SK-N-SH treated with all-trans-retinoic acid at 6 μM for 48 hours (cell line): ENCODE results near the gene NPLOC4.

Experiments used
- ATAC-seq: fragments of 200-7000 bp; cut with Tn5 transposase; 3 replicates; pipeline ENCODE4 v1.9.1; 2020; ENCODE audit warnings: mild to moderate bottlenecking, moderate library complexity
- ARNTL ChIP-seq: fragments of 450-650 bp; formaldehyde crosslinking; IDR thresholded peaks from 2 replicates; pipeline ENCODE4 v1.5.0; 2020; ENCODE audit warnings: low read depth, mild to moderate bottlenecking, moderate library complexity, borderline replicate concordance
- BACH2 ChIP-seq: fragments of 250-450 bp; sonication (Bioruptor Pico); IDR thresholded peaks from 2 replicates; pipeline ENCODE4 v1.9.0; 2021; ENCODE audit warnings: mild to moderate bottlenecking, borderline replicate concordance
- CSDC2 ChIP-seq: fragments of 250-450 bp; sonication (Bioruptor Pico); IDR thresholded peaks from 2 replicates; pipeline ENCODE4 v1.5.0; 2020; ENCODE audit warnings: mild to moderate bottlenecking, moderate library complexity
- ESRRG ChIP-seq: fragments of 250-450 bp; sonication (Bioruptor Pico); IDR thresholded peaks from 2 replicates; pipeline ENCODE4 v1.6.1; 2021; ENCODE audit warnings: mild to moderate bottlenecking
- OSR1 ChIP-seq: fragments of 250-450 bp; sonication (Bioruptor Pico); IDR thresholded peaks from 2 replicates; pipeline ENCODE4 v1.8.0; 2022; ENCODE audit warnings: moderate library complexity, mild to moderate bottlenecking, inconsistent platforms
- RARB ChIP-seq: fragments of 250-450 bp; sonication (Bioruptor Pico); IDR thresholded peaks from 2 replicates; pipeline ENCODE4 v1.8.0; 2021; ENCODE audit warnings: mild to moderate bottlenecking, moderate library complexity
- SNAI2 ChIP-seq: fragments of 250-450 bp; sonication (Bioruptor Pico); IDR thresholded peaks from 2 replicates; pipeline ENCODE4 v1.5.0; 2020; ENCODE audit warnings: mild to moderate bottlenecking, moderate library complexity
- TCF4 ChIP-seq: fragments of 250-450 bp; sonication (Bioruptor Pico); IDR thresholded peaks from 2 replicates; pipeline ENCODE4 v1.8.0; 2021; ENCODE audit warnings: mild to moderate bottlenecking, moderate library complexity, borderline replicate concordance
- TOX ChIP-seq: fragments of 250-450 bp; sonication (Bioruptor Pico); IDR thresholded peaks from 2 replicates; pipeline ENCODE4 v1.8.0; 2021; ENCODE audit warnings: mild to moderate bottlenecking, moderate library complexity, borderline replicate concordance
- TSHZ2 ChIP-seq: fragments of 250-450 bp; sonication (Bioruptor Pico); IDR thresholded peaks from 2 replicates; pipeline ENCODE4 v1.5.0; 2020; ENCODE audit warnings: mild to moderate bottlenecking, moderate library complexity
- ZC3H10 ChIP-seq: fragments of 250-450 bp; sonication (Bioruptor Pico); IDR thresholded peaks from 2 replicates; pipeline ENCODE4 v1.5.1; 2021; ENCODE audit warnings: mild to moderate bottlenecking, moderate library complexity
- ZFP3 ChIP-seq: fragments of 250-450 bp; sonication (Bioruptor Pico); IDR thresholded peaks from 2 replicates; pipeline ENCODE4 v1.5.0; 2020; ENCODE audit warnings: mild to moderate bottlenecking, moderate library complexity
- ZNF565 ChIP-seq: fragments of 450-650 bp; formaldehyde crosslinking; conservative IDR thresholded peaks from 2 replicates; pipeline ENCODE4 v1.5.0; 2020; ENCODE audit warnings: low read depth, mild to moderate bottlenecking, moderate library complexity
- ZNF8 ChIP-seq: fragments of 450-650 bp; formaldehyde crosslinking; IDR thresholded peaks from 2 replicates; pipeline ENCODE4 v1.5.0; 2020; ENCODE audit warnings: mild to moderate bottlenecking, moderate library complexity
- TF ChIP-seq, protein P1 (sequence below): fragments of 250-450 bp; sonication (Bioruptor Pico); IDR thresholded peaks from 2 replicates; pipeline ENCODE4 v1.5.1; 2020; ENCODE audit warnings: low read depth, mild to moderate bottlenecking, moderate library complexity
- TF ChIP-seq, protein P2 (sequence below): fragments of 250-450 bp; sonication (Bioruptor Pico); IDR thresholded peaks from 2 replicates; pipeline ENCODE4 v1.5.1; 2021; ENCODE audit warnings: mild to moderate bottlenecking, moderate library complexity
- TF ChIP-seq, protein P3 (sequence below): fragments of 250-450 bp; sonication (Bioruptor Pico); IDR thresholded peaks from 2 replicates; pipeline ENCODE4 v1.8.0; 2020; ENCODE audit warnings: mild to moderate bottlenecking, moderate library complexity, borderline replicate concordance

Gene NPLOC4

DNA sequence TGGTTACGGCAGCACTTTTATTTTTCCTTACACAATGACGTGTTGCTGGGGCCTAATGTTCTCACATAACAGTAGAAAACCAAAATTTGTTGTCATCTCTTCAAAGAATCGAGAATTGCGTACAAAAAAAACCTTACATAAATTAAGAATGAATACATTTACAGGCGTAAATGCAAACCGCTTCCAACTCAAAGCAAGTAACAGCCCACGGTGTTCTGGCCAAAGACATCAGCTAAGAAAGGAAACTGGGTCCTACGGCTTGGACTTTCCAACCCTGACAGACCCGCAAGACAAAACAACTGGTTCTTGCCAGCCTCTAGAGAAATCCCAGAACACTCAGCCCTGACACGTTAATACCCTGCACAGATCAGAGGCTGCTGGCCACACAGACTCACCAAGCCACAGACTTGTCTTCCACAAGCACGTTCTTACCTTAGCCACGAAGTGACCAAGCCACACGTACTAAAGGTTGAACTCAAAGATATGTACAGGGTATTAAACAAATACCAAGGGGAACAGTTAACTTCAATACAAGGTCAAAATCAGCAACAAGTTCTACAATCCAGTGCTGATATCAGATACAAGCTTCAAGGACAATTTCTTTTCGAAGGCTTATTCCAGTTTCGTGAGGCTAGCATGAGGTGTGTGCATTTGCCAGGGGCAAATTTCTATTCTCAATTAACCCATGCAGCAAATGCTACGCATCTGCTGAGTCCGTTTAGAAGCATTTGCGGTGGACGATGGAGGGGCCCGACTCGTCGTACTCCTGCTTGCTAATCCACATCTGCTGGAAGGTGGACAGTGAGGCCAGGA is 126.7 kb downstream of the NPLOC4 start:
- no peak for ATAC-seq
- TF ChIP-seq BACH2 (CRISPR knock-in tag) (no peak), ZC3H10 (no peak), OSR1 (CRISPR knock-in tag) (no peak), ZNF565 (CRISPR knock-in tag) (no peak), TSHZ2 (CRISPR knock-in tag) (no peak), TOX (CRISPR knock-in tag) (no peak), ARNTL (CRISPR knock-in tag) (no peak), SNAI2 (CRISPR knock-in tag) (no peak), TCF4 (CRISPR knock-in tag) (no peak), ESRRG (CRISPR knock-in tag) (no peak), CSDC2 (no peak), ZFP3 (CRISPR knock-in tag) (no peak)
- TF ChIP-seq, protein P1, sequence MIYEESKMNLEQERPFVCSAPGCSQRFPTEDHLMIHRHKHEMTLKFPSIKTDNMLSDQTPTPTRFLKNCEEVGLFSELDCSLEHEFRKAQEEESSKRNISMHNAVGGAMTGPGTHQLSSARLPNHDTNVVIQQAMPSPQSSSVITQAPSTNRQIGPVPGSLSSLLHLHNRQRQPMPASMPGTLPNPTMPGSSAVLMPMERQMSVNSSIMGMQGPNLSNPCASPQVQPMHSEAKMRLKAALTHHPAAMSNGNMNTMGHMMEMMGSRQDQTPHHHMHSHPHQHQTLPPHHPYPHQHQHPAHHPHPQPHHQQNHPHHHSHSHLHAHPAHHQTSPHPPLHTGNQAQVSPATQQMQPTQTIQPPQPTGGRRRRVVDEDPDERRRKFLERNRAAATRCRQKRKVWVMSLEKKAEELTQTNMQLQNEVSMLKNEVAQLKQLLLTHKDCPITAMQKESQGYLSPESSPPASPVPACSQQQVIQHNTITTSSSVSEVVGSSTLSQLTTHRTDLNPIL (CRISPR knock-in tag): no peak
- TF ChIP-seq, protein P2, sequence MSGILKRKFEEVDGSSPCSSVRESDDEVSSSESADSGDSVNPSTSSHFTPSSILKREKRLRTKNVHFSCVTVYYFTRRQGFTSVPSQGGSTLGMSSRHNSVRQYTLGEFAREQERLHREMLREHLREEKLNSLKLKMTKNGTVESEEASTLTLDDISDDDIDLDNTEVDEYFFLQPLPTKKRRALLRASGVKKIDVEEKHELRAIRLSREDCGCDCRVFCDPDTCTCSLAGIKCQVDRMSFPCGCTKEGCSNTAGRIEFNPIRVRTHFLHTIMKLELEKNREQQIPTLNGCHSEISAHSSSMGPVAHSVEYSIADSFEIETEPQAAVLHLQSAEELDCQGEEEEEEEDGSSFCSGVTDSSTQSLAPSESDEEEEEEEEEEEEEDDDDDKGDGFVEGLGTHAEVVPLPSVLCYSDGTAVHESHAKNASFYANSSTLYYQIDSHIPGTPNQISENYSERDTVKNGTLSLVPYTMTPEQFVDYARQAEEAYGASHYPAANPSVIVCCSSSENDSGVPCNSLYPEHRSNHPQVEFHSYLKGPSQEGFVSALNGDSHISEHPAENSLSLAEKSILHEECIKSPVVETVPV (CRISPR knock-in tag): no peak

- ATAC-seq: no peak
- TF ChIP-seq, protein P2 (CRISPR knock-in tag): peak; percentile 20; the same call in 1 of the 2 replicates
- TF ChIP-seq, protein P1 (CRISPR knock-in tag): no peak
- TF ChIP-seq ARNTL (CRISPR knock-in tag) (0 out of 2 replicates have a peak, but pooled peaks have one; percentile 9), SNAI2 (CRISPR knock-in tag) (no peak), ZC3H10 (peak; percentile 13), ZNF8 (CRISPR knock-in tag) (no peak), RARB (CRISPR knock-in tag) (peak; percentile 31; the same call in 1 of the 2 replicates)
- TF ChIP-seq, protein P3, sequence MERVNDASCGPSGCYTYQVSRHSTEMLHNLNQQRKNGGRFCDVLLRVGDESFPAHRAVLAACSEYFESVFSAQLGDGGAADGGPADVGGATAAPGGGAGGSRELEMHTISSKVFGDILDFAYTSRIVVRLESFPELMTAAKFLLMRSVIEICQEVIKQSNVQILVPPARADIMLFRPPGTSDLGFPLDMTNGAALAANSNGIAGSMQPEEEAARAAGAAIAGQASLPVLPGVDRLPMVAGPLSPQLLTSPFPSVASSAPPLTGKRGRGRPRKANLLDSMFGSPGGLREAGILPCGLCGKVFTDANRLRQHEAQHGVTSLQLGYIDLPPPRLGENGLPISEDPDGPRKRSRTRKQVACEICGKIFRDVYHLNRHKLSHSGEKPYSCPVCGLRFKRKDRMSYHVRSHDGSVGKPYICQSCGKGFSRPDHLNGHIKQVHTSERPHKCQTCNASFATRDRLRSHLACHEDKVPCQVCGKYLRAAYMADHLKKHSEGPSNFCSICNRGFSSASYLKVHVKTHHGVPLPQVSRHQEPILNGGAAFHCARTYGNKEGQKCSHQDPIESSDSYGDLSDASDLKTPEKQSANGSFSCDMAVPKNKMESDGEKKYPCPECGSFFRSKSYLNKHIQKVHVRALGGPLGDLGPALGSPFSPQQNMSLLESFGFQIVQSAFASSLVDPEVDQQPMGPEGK: peak; percentile 9; the same call in 1 of the 2 replicates
These were observed 127.5 kb downstream of the NPLOC4 start for GRCh38 chr17:81509207-81509971.
